HepG2 (cell line): ENCODE data around the gene MUL1. TPM values are rescaled to one million over a fixed set of nuclear protein-coding genes. Genes with fewer than 3 reads are reported as not detected.
A peak's percentile ranks its signal among the peaks of the same experiment; 100 is the strongest.

Source experiments
- CREBL2 ChIP-seq: sonication (generic); formaldehyde crosslinking; IDR thresholded peaks from 2 replicates; pipeline ENCODE4 v1.8.1; 2023; ENCODE audit warnings: missing genetic modification reagents, mild to moderate bottlenecking, borderline replicate concordance
- ELF4 ChIP-seq: sonication (generic); formaldehyde crosslinking; IDR thresholded peaks from 2 replicates; pipeline ENCODE4 v1.5.0; 2020; ENCODE audit warnings: missing genetic modification reagents, mild to moderate bottlenecking, moderate library complexity, borderline replicate concordance
- HIVEP1 ChIP-seq: sonication (generic); formaldehyde crosslinking; IDR thresholded peaks from 2 replicates; pipeline ENCODE4 v1.4.0; 2020; ENCODE audit warnings: mild to moderate bottlenecking, missing genetic modification reagents
- JDP2 ChIP-seq: sonication (generic); formaldehyde crosslinking; IDR thresholded peaks from 2 replicates; pipeline ENCODE4 v1.8.1; 2022; ENCODE audit warnings: missing genetic modification reagents, borderline replicate concordance
- NCOR1 ChIP-seq: fragments of 200-600 bp; sonication (generic); IDR thresholded peaks from 2 replicates; pipeline ENCODE4 v1.7.0; 2017; ENCODE audit warnings: antibody characterized with exemption, low read length, borderline replicate concordance
- NONO ChIP-seq, 2 experiments: fragments of 450-650 bp in 1 of 2; sonication (generic) in 1 of 2; formaldehyde crosslinking in 1 of 2; IDR thresholded peaks in 1 of 2; conservative IDR thresholded peaks in 1 of 2; 2 replicates each; pipeline versions ENCODE4 v1.6.1 to v1.8.0; 2017 to 2022; ENCODE audit warnings: mild to moderate bottlenecking in 1 of 2, missing genetic modification reagents in 1 of 2, moderate library complexity in 1 of 2
- RELA ChIP-seq: sonication (generic); formaldehyde crosslinking; IDR thresholded peaks from 2 replicates; pipeline ENCODE4 v1.4.0; 2020; ENCODE audit warnings: missing genetic modification reagents
- SRY ChIP-seq: sonication (generic); formaldehyde crosslinking; IDR thresholded peaks from 2 replicates; pipeline ENCODE4 v1.8.0; 2022; ENCODE audit warnings: mild to moderate bottlenecking, missing genetic modification reagents
- THAP7 ChIP-seq: sonication (generic); formaldehyde crosslinking; IDR thresholded peaks from 2 replicates; pipeline ENCODE4 v1.8.1; 2023; ENCODE audit warnings: mild to moderate bottlenecking, missing genetic modification reagents
- ZNF350 ChIP-seq: sonication (generic); formaldehyde crosslinking; IDR thresholded peaks from 2 replicates; pipeline ENCODE4 v1.4.0; 2020; ENCODE audit warnings: mild to moderate bottlenecking, low read depth, missing genetic modification reagents, borderline replicate concordance
- ZNF468 ChIP-seq: sonication (generic); formaldehyde crosslinking; IDR thresholded peaks from 2 replicates; pipeline ENCODE4 v1.8.0; 2022; ENCODE audit warnings: mild to moderate bottlenecking, moderate library complexity, missing genetic modification reagents
- ZNF597 ChIP-seq: sonication (generic); formaldehyde crosslinking; IDR thresholded peaks from 2 replicates; pipeline ENCODE4 v1.5.0; 2020; ENCODE audit warnings: missing genetic modification reagents
- ZNF598 ChIP-seq: sonication (generic); formaldehyde crosslinking; IDR thresholded peaks from 2 replicates; pipeline ENCODE4 v1.5.1; 2020; ENCODE audit warnings: mild to moderate bottlenecking, missing genetic modification reagents, borderline replicate concordance
- ZNF672 ChIP-seq: sonication (generic); formaldehyde crosslinking; IDR thresholded peaks from 2 replicates; pipeline ENCODE4 v1.8.1; 2022; ENCODE audit warnings: missing genetic modification reagents
- ZNF883 ChIP-seq: sonication (generic); formaldehyde crosslinking; IDR thresholded peaks from 2 replicates; pipeline ENCODE4 v1.5.1; 2020; ENCODE audit warnings: mild to moderate bottlenecking, missing genetic modification reagents; ENCODE audit errors: not compliant biosample characterization
- ZSCAN21 ChIP-seq: sonication (generic); formaldehyde crosslinking; IDR thresholded peaks from 2 replicates; pipeline ENCODE4 v1.8.0; 2022; ENCODE audit warnings: mild to moderate bottlenecking, missing genetic modification reagents, moderate library complexity, borderline replicate concordance
- polyA plus RNA-seq, 8 experiments: library from polyadenylated mRNA; depleted of rRNA in 3 of 8; stranded (reverse) in 7 of 8; unstranded in 1 of 8; fragments of >200 nt; fragmentation: Illumina TruSeq in 4 of 8; extraction: Trizol in 4 of 8; gene quantifications; 2 replicates each; pipeline versions ENCODE4 v1.2.1 to v1.2.3, GENCODE V29; 2011 to 2016; ENCODE audit warnings: low read depth in 4 of 8, missing spikeins in 1 of 8, mixed read lengths in 1 of 8; ENCODE audit not compliant: insufficient read depth in 1 of 8
- total RNA-seq, 5 experiments: library from RNA; depleted of rRNA; stranded (reverse); fragments of >200 nt; fragmentation: Illumina TruSeq; extraction: Trizol; gene quantifications; 2 replicates each; pipeline ENCODE4 v1.2.3, GENCODE V29; 2016; ENCODE audit warnings: low read depth in 1 of 5
- TF ChIP-seq, protein P1 (sequence below): sonication (generic); formaldehyde crosslinking; IDR thresholded peaks from 2 replicates; pipeline ENCODE4 v1.5.0; 2020; ENCODE audit warnings: mild to moderate bottlenecking, missing genetic modification reagents, borderline replicate concordance

Gene MUL1
- total and polyA plus RNA-seq, 2 of the 13 experiments (the other 11 are each of a cell fraction or from before 2014, with no cell fraction given), result 21.5 to 26.5 TPM

- TF ChIP-seq, protein P1, sequence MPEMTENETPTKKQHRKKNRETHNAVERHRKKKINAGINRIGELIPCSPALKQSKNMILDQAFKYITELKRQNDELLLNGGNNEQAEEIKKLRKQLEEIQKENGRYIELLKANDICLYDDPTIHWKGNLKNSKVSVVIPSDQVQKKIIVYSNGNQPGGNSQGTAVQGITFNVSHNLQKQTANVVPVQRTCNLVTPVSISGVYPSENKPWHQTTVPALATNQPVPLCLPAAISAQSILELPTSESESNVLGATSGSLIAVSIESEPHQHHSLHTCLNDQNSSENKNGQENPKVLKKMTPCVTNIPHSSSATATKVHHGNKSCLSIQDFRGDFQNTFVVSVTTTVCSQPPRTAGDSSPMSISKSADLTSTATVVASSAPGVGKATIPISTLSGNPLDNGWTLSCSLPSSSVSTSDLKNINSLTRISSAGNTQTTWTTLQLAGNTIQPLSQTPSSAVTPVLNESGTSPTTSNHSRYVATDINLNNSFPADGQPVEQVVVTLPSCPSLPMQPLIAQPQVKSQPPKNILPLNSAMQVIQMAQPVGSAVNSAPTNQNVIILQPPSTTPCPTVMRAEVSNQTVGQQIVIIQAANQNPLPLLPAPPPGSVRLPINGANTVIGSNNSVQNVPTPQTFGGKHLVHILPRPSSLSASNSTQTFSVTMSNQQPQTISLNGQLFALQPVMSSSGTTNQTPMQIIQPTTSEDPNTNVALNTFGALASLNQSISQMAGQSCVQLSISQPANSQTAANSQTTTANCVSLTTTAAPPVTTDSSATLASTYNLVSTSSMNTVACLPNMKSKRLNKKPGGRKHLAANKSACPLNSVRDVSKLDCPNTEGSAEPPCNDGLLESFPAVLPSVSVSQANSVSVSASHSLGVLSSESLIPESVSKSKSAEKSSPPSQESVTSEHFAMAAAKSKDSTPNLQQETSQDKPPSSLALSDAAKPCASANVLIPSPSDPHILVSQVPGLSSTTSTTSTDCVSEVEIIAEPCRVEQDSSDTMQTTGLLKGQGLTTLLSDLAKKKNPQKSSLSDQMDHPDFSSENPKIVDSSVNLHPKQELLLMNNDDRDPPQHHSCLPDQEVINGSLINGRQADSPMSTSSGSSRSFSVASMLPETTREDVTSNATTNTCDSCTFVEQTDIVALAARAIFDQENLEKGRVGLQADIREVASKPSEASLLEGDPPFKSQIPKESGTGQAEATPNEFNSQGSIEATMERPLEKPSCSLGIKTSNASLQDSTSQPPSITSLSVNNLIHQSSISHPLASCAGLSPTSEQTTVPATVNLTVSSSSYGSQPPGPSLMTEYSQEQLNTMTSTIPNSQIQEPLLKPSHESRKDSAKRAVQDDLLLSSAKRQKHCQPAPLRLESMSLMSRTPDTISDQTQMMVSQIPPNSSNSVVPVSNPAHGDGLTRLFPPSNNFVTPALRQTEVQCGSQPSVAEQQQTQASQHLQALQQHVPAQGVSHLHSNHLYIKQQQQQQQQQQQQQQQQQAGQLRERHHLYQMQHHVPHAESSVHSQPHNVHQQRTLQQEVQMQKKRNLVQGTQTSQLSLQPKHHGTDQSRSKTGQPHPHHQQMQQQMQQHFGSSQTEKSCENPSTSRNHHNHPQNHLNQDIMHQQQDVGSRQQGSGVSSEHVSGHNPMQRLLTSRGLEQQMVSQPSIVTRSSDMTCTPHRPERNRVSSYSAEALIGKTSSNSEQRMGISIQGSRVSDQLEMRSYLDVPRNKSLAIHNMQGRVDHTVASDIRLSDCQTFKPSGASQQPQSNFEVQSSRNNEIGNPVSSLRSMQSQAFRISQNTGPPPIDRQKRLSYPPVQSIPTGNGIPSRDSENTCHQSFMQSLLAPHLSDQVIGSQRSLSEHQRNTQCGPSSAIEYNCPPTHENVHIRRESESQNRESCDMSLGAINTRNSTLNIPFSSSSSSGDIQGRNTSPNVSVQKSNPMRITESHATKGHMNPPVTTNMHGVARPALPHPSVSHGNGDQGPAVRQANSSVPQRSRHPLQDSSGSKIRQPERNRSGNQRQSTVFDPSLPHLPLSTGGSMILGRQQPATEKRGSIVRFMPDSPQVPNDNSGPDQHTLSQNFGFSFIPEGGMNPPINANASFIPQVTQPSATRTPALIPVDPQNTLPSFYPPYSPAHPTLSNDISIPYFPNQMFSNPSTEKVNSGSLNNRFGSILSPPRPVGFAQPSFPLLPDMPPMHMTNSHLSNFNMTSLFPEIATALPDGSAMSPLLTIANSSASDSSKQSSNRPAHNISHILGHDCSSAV (CRISPR knock-in tag), result no peak
- TF ChIP-seq NONO (IDR thresholded peaks at IDR 0.05), result no peak
- 0 out of 2 replicates have a peak, but pooled peaks have one; percentile 23 for TF ChIP-seq NONO (CRISPR knock-in tag; conservative IDR thresholded peaks at IDR 0.05)
- TF ChIP-seq NCOR1, result 0 out of 2 replicates have a peak, but pooled peaks have one; percentile 5
- no peak for TF ChIP-seq CREBL2 (CRISPR knock-in tag)
- no peak for TF ChIP-seq JDP2
- no peak for TF ChIP-seq ZNF883 (CRISPR knock-in tag)
- no peak for TF ChIP-seq ELF4 (CRISPR knock-in tag)
- TF ChIP-seq THAP7 (CRISPR knock-in tag), result peak; percentile 30; the same call in 1 of the 2 replicates
- TF ChIP-seq RELA (CRISPR knock-in tag), result no peak
- no peak for TF ChIP-seq ZNF350
- peak; percentile 54; the same call in 1 of the 2 replicates for TF ChIP-seq ZNF598 (CRISPR knock-in tag)
- TF ChIP-seq SRY, result peak; percentile 50; the same call in 1 of the 2 replicates
- TF ChIP-seq ZNF672 (CRISPR knock-in tag), result no peak
- TF ChIP-seq ZNF597 (CRISPR knock-in tag), result no peak
- no peak for TF ChIP-seq ZSCAN21 (CRISPR knock-in tag)
- TF ChIP-seq HIVEP1 (CRISPR knock-in tag), result peak; percentile 35; the same call in 1 of the 2 replicates
- no peak for TF ChIP-seq ZNF468
Measured at GRCh38 chr1:20483833-20484518, 24.0 kb downstream of the MUL1 start (continued).
